Calu3 (cell line): ENCODE results near the gene LZTFL1. TPM values are rescaled to one million over a fixed set of nuclear protein-coding genes. Genes with fewer than 3 reads are reported as not detected.

ENCODE experiments used
- BruUV-seq: library from RNA; stranded (reverse); fragments of 400-500 nt; replicated peaks from 2 replicates; lab custom pipeline; 2021; lab: Mats Ljungman, UMichigan
- CTCF ChIA-PET: fragments of 300-600 bp; sonication (Branson Sonifier 250); formaldehyde crosslinking; loops from one replicate; lab custom pipeline; 2022; ENCODE audit warnings: antibody characterized with exemption; lab: Charles Lee
- DNase-seq: peaks from one replicate; pipeline ENCODE4 v3.0.0; 2022
- H3K27ac Mint-ChIP-seq: one replicate; pipeline ENCODE4 v1.8.0; 2022; ENCODE audit warnings: mixed read lengths; ENCODE audit not compliant: unreplicated experiment
- H3K27me3 Mint-ChIP-seq: one replicate; pipeline ENCODE4 v1.8.0; 2022; ENCODE audit warnings: mixed read lengths; ENCODE audit not compliant: unreplicated experiment
- H3K36me3 Mint-ChIP-seq: one replicate; pipeline ENCODE4 v1.8.0; 2022; ENCODE audit warnings: mild to moderate bottlenecking, moderate library complexity, mixed read lengths; ENCODE audit not compliant: insufficient read depth, unreplicated experiment
- H3K4me1 Mint-ChIP-seq: one replicate; pipeline ENCODE4 v1.8.0; 2022; ENCODE audit warnings: mild to moderate bottlenecking, low read depth, mixed read lengths; ENCODE audit not compliant: unreplicated experiment
- H3K4me3 Mint-ChIP-seq: one replicate; pipeline ENCODE4 v1.8.0; 2022; ENCODE audit warnings: mild to moderate bottlenecking, low read depth, moderate library complexity, mixed read lengths; ENCODE audit not compliant: unreplicated experiment
- H3K9me3 Mint-ChIP-seq: one replicate; pipeline ENCODE4 v1.8.0; 2022; ENCODE audit warnings: low read depth, mixed read lengths; ENCODE audit not compliant: unreplicated experiment
- CTCF ChIP-seq: fragments of 200-600 bp; IDR thresholded peaks from one replicate; pipeline ENCODE4 v1.8.0; 2022; ENCODE audit warnings: antibody characterized with exemption; ENCODE audit not compliant: unreplicated experiment
- intact Hi-C: fragments of 100-400 bp; cut with micrococcal nuclease; formaldehyde crosslinking; loops from one replicate; pipeline ENCODE4 v1.10.0; 2022; ENCODE audit not compliant: unreplicated experiment
- total RNA-seq: library from RNA; stranded (reverse); gene quantifications from 2 replicates; pipeline ENCODE4 v1.2.3, GENCODE V29; 2022

The LZTFL1 gene
- total RNA-seq, 1 experiment from 2014 or later = 12.7 TPM

- no peak overlapping the region for H3K4me3 Mint-ChIP-seq
- TF ChIP-seq CTCF = no peak
- DNase-seq = no peak
- CTCF ChIA-PET = no interaction called here
- intact Hi-C loops = no loop called here
- peaks cover 56% of the 10 kb centered on the region for H3K27me3 Mint-ChIP-seq
- H3K36me3 Mint-ChIP-seq = no peaks in the 10 kb centered on the region
- H3K9me3 Mint-ChIP-seq = no peaks in the 10 kb centered on the region
- BruUV-seq = no TSS peak
- no peak overlapping the region for H3K27ac Mint-ChIP-seq
- H3K4me1 Mint-ChIP-seq = peaks cover 12% of the 10 kb centered on the region
Observed at GRCh38 chr3:45789235-45789812, 52.6 kb downstream of the LZTFL1 start.

- BruUV-seq = no TSS peak
- H3K27me3 Mint-ChIP-seq = peaks cover 55% of the 10 kb centered on the region
Observed at GRCh38 chr3:45787551-45787950, 54.4 kb downstream of the LZTFL1 start.

GRCh38 chr3:45786801-45787495 is 55.0 kb downstream of the LZTFL1 start:
- no peaks in the 10 kb centered on the region for H3K4me1 Mint-ChIP-seq
- no TSS peak for BruUV-seq
- no peak overlapping the region for H3K27ac Mint-ChIP-seq
- H3K36me3 Mint-ChIP-seq = no peaks in the 10 kb centered on the region
- H3K4me3 Mint-ChIP-seq = no peak overlapping the region
- H3K9me3 Mint-ChIP-seq = no peaks in the 10 kb centered on the region
- H3K27me3 Mint-ChIP-seq = peaks cover 54% of the 10 kb centered on the region
- DNase-seq = no peak
- no peak for TF ChIP-seq CTCF
- intact Hi-C loops = no loop called here
- CTCF ChIA-PET = no interaction called here

More at GRCh38 chr3:45787551-45787950, 54.4 kb downstream of the LZTFL1 start:
- Mint-ChIP-seq H3K27ac (no peak overlapping the region), H3K4me1 (no peaks in the 10 kb centered on the region), H3K4me3 (no peak overlapping the region), H3K9me3 (no peaks in the 10 kb centered on the region), H3K36me3 (no peaks in the 10 kb centered on the region)
- TF ChIP-seq CTCF = no peak
- intact Hi-C loops = no loop called here
- DNase-seq = no peak
- CTCF ChIA-PET = interaction anchor here (0.7 kb wide), 1 partner anchor 1824 kb away, joined by 3 read pairs; no protein-coding TSS in a partner anchor

- TF ChIP-seq CTCF = no peak
- no peak for DNase-seq
- BruUV-seq = no TSS peak
- Mint-ChIP-seq H3K27me3 (peaks cover 41% of the 10 kb centered on the region), H3K36me3 (no peaks in the 10 kb centered on the region), H3K27ac (no peak overlapping the region), H3K9me3 (no peaks in the 10 kb centered on the region), H3K4me1 (no peaks in the 10 kb centered on the region), H3K4me3 (no peak overlapping the region)
- CTCF ChIA-PET = no interaction called here
- intact Hi-C loops = no loop called here
Observed at GRCh38 chr3:45785605-45786150, 56.2 kb downstream of the LZTFL1 start.
